Tibial nerve (tissue), 4 donors: ENCODE data around the gene AARS1. TPM values are rescaled to one million over a fixed set of nuclear protein-coding genes. Genes with fewer than 3 reads are reported as not detected.

Experiments
- DNase-seq, 2 donors: peaks; one replicate each; pipeline ENCODE4 v3.0.0-alpha.2; 2019; ENCODE audit warnings: low spot score in 2 of 2
- H3K27ac ChIP-seq, 4 donors: fragments of 200-600 bp; sonication (generic) in 3 of 4; one replicate each; pipeline ENCODE4 v1.5.1; 2017 to 2019; ENCODE audit warnings: mild to moderate bottlenecking in 1 of 4
- H3K27me3 ChIP-seq, 2 donors: fragments of 200-600 bp; sonication (generic) in 1 of 2; one replicate each; pipeline versions ENCODE4 v1.5.1 to v1.6.0; 2017 to 2019
- H3K36me3 ChIP-seq, 3 donors: fragments of 200-600 bp; sonication (generic); one replicate each; pipeline ENCODE4 v1.5.1; 2018 to 2019
- H3K4me1 ChIP-seq, 4 donors: fragments of 200-600 bp; sonication (generic) in 3 of 4; one replicate each; pipeline ENCODE4 v1.5.1; 2017 to 2019
- H3K4me3 ChIP-seq, 4 donors: fragments of 200-600 bp; sonication (generic) in 3 of 4; one replicate each; pipeline ENCODE4 v1.5.1; 2017 to 2019; ENCODE audit warnings: mild to moderate bottlenecking in 1 of 4, moderate library complexity in 1 of 4
- H3K9me3 ChIP-seq, 4 donors: fragments of 200-600 bp; sonication (generic) in 3 of 4; one replicate each; pipeline ENCODE4 v1.5.1; 2017 to 2019
- CTCF ChIP-seq, 5 experiments: fragments of 200-600 bp in 3 of 5; fragments of 450-650 bp in 2 of 5; sonication (generic) in 3 of 5; IDR thresholded peaks; one replicate each; pipeline ENCODE4 v1.5.1; 2016 to 2019; ENCODE audit warnings: antibody characterized with exemption in 5 of 5, mild to moderate bottlenecking in 3 of 5, moderate library complexity in 2 of 5
- EP300 ChIP-seq, 2 donors: sonication (generic); formaldehyde crosslinking; IDR thresholded peaks; one replicate each; pipeline ENCODE4 v1.6.1; 2017; ENCODE audit warnings: antibody characterized with exemption in 2 of 2, mild to moderate bottlenecking in 1 of 2
- POLR2A ChIP-seq, 2 donors: fragments of 450-650 bp; IDR thresholded peaks; one replicate each; pipeline ENCODE4 v1.6.1; 2017; ENCODE audit warnings: antibody characterized with exemption in 2 of 2, mild to moderate bottlenecking in 2 of 2, moderate library complexity in 2 of 2
- WGBS, 2 donors: methylation state at CpG; one replicate each; pipeline ENCODE4 v1.1.5; 2018; 5-methylcytosine and 5-hydroxymethylcytosine counted together
- total RNA-seq, 4 donors: library from RNA; depleted of rRNA; stranded (reverse); fragments of >200 nt; gene quantifications; one replicate each; pipeline ENCODE4 v1.1.0, GENCODE V29; 2016

The AARS1 gene
- total RNA-seq, 4 donors from 2014 or later: 69.8 to 129 (median 88.9) TPM

- no peak for TF ChIP-seq EP300 (IDR thresholded peaks at IDR 0.05)
- no peak for TF ChIP-seq POLR2A (IDR thresholded peaks at IDR 0.05)
- no peak for TF ChIP-seq CTCF (IDR thresholded peaks at IDR 0.05)
- Histone ChIP-seq H3K4me1 (no peaks in the 10 kb centered on the region), H3K27ac (no peak overlapping the region), H3K36me3 (peaks cover 4 to 100% (median 44%) of the 10 kb centered on the region in 3 donors), H3K9me3 (no peaks in the 10 kb centered on the region), H3K4me3 (no peak overlapping the region), H3K27me3 (no peaks in the 10 kb centered on the region)
- DNase-seq: no peak
- 94% methylated on average over 13 to 14 of the region's 14 CpGs for WGBS, 2 donors
These were observed 31.2 kb downstream of the AARS1 start for GRCh38 chr16:70258065-70258464.

GRCh38 chr16:70257391-70257790 is 31.9 kb downstream of the AARS1 start:
- 51 to 59% methylated on average over 4 of the region's 4 CpGs for WGBS, 2 donors
- no peak overlapping the region for H3K4me3 ChIP-seq
- no peak overlapping the region for H3K27ac ChIP-seq
- no peaks in the 10 kb centered on the region for H3K4me1 ChIP-seq
- H3K36me3 ChIP-seq: peaks cover 4 to 100% (median 45%) of the 10 kb centered on the region in 3 donors
- TF ChIP-seq EP300 (IDR thresholded peaks at IDR 0.05) (no peak), CTCF (IDR thresholded peaks at IDR 0.05) (no peak), POLR2A (IDR thresholded peaks at IDR 0.05) (no peak)
- H3K9me3 ChIP-seq: no peaks in the 10 kb centered on the region
- no peak for DNase-seq
- H3K27me3 ChIP-seq: no peaks in the 10 kb centered on the region

GRCh38 chr16:70255574-70255973 is 33.7 kb downstream of the AARS1 start:
- H3K4me3 ChIP-seq: no peak overlapping the region
- peaks cover 4 to 87% (median 41%) of the 10 kb centered on the region in 3 donors for H3K36me3 ChIP-seq
- H3K27ac ChIP-seq: no peak overlapping the region
- DNase-seq: no peak
- H3K4me1 ChIP-seq: peaks cover 0 to 5% (median 2%) of the 10 kb centered on the region in 4 donors
- TF ChIP-seq EP300 (IDR thresholded peaks at IDR 0.05): no peak
- no peaks in the 10 kb centered on the region for H3K27me3 ChIP-seq
- WGBS, 2 donors: 90 to 95% methylated on average over 9 of the region's 9 CpGs
- no peaks in the 10 kb centered on the region for H3K9me3 ChIP-seq

DNA sequence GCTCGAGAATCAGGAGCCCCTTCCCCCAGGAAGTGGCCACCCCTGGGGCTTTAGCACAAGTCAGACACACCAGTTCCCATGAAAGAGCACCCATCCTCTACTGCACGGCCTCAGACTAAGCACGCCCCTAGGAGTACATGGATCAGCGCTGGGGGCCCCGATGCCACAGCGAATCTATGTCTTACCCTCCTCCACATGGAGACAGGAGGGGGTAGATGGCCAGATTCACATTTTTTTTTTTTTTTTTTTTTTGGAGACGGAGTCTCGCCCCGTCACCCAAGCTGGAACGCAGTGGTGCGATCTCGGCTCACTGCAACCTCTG is 34.4 kb downstream of the AARS1 start:
- Histone ChIP-seq H3K27me3 (no peaks in the 10 kb centered on the region), H3K27ac (no peak overlapping the region), H3K4me3 (no peak overlapping the region), H3K9me3 (no peaks in the 10 kb centered on the region), H3K36me3 (peaks cover 4 to 80% (median 39%) of the 10 kb centered on the region in 3 donors), H3K4me1 (peaks cover 0 to 11% (median 6%) of the 10 kb centered on the region in 4 donors)
- TF ChIP-seq CTCF (IDR thresholded peaks at IDR 0.05) (no peak), EP300 (IDR thresholded peaks at IDR 0.05) (no peak), POLR2A (IDR thresholded peaks at IDR 0.05) (no peak)
- no peak for DNase-seq
- 95 to 99% methylated on average over 12 of the region's 12 CpGs for WGBS, 2 donors

DNA sequence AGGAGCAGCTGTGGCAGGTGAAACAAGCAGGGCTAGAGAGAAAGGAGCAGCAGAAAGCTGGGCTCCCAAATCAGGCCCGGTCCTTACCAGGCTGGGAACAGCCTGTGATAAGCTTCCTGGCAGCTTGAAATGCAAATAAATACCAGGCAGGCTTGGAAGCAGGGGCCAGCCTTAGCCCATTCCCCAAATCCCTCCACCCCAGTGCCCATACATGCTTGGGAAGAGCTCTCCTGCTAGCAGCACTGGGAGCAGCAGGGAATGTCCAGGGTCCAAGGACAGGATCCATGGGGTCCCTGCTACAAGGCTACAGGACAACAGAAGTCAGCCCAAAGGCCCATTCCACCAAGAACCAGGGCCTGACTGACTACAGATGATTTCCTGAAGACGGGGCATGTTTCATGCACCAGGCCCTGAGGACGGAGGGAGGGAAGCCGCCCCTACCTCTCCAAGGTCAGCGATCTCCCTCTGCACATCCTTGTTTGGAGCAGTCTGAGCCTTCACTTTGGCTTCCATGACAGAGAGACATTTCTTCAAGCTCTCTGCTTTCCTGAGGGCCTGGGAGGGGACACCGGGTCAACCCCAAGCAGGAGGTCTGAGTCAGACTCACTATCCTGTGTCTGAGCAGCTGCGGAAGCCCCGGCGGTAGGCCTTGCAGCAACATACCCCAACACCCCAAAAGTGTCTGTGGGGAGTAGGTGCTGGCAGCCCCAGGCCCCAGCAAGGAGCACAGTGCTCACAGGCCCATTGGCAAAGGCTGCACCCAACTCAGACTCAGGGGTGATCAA is 34.9 kb downstream of the AARS1 start:
- peaks cover 0 to 17% (median 12%) of the 10 kb centered on the region in 4 donors for H3K4me1 ChIP-seq

More for the DNA sequence above, 34.9 kb downstream of the AARS1 start:
- no peak for DNase-seq
- H3K9me3 ChIP-seq: no peaks in the 10 kb centered on the region
- WGBS, 2 donors: 93% methylated on average over 9 of the region's 9 CpGs
- no peak overlapping the region for H3K4me3 ChIP-seq
- peaks cover 4 to 75% (median 39%) of the 10 kb centered on the region in 3 donors for H3K36me3 ChIP-seq
- H3K27me3 ChIP-seq: no peaks in the 10 kb centered on the region
- H3K27ac ChIP-seq: no peak overlapping the region
- TF ChIP-seq EP300 (IDR thresholded peaks at IDR 0.05): no peak
- peak in 2 of 5 experiments; percentile 1 to 3 for TF ChIP-seq CTCF (IDR thresholded peaks at IDR 0.05)
